Measurements from ENCODE around the gene KSR1. TPM values are rescaled to one million over a fixed set of nuclear protein-coding genes. Genes with fewer than 3 reads are reported as not detected.
A peak's percentile ranks its signal among the peaks of the same experiment; 100 is the strongest.

KSR1 gene
- total and polyA plus RNA-seq, 9 of the 15 experiments (the other 6 are each of a cell fraction or from before 2014, with no cell fraction given) = 1.4 to 51.7 (median 18.4) TPM

DNA sequence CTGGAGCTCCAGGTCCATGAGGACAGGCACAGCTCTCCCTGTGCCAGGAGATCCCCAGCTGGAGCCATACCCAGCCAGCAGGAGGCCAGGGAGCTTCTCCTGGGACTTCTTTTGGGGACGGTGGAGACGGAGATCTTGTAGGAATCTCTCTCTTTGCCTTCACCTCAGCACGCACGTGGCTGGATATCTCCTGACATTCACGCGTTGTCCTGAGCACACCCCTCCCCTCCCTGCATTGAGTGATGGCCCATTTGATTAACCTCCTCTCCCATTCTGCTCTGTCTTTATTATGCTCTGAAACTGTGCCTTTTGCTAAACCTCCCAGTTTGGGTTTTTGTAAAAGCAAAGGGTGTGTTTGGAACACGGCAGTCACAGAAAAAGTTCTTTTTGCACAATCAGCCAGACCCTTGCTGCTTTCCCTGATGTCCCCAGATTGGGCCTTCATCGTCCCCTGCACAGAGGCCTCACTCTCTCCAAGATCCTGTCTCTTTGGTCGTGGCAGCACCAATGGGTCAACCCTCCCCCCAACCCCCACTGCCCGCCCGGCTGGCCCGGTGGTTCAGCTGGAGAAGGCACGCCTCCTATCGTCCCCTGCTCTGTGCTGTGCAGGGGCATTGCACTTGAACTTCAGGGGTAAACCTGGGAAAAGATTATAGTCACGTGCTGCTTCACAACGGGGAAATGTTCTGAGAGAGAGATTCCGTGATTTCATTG, 142.2 kb downstream of the KSR1 start (continued):
- TF ChIP-seq NCOA6 (IDR thresholded peaks at IDR 0.05) (no peak), ZNF766 (CRISPR knock-in tag; conservative IDR thresholded peaks at IDR 0.05) (0 out of 2 replicates have a peak, but pooled peaks have one; percentile 43), CXXC5 (CRISPR knock-in tag; IDR thresholded peaks at IDR 0.05) (peak; percentile 62), MNT (conservative IDR thresholded peaks at IDR 0.05) (peak in 1 of 2 experiments; percentile 58; a peak in 2 of 4 replicates), MGA (IDR thresholded peaks at IDR 0.05) (peak; percentile 73), DNMT1 (IDR thresholded peaks at IDR 0.05) (no peak), CSDE1 (IDR thresholded peaks at IDR 0.05) (no peak), E2F6 (IDR thresholded peaks at IDR 0.05; ENCODE audit: borderline replicate concordance in 1 of 2, extremely low read depth in 1 of 2, insufficient read depth in 1 of 2, insufficient read length in 1 of 2, low read depth in 1 of 2, low read length in 1 of 2, poor library complexity in 1 of 2, severe bottlenecking in 1 of 2) (peak in 1 of 2 experiments; percentile 24), BCOR (IDR thresholded peaks at IDR 0.05) (no peak), NONO (IDR thresholded peaks at IDR 0.05; ENCODE audit: low read depth in 2 of 2, low read length in 1 of 2) (no peak)
